HG03378 (cell line): Measurements from ENCODE around the gene C16orf87.
"Not testable (repeated sequence)": the region's sequence is repeated elsewhere in the genome, so short reads cannot be mapped to it uniquely, and the experiment has no call there.

ENCODE experiments used
- ATAC-seq: cut with Tn5 transposase; IDR thresholded peaks from one replicate; pipeline ENCODE4 v1.9.1; 2021; ENCODE audit warnings: mild to moderate bottlenecking, moderate library complexity; ENCODE audit not compliant: unreplicated experiment

Gene C16orf87

DNA sequence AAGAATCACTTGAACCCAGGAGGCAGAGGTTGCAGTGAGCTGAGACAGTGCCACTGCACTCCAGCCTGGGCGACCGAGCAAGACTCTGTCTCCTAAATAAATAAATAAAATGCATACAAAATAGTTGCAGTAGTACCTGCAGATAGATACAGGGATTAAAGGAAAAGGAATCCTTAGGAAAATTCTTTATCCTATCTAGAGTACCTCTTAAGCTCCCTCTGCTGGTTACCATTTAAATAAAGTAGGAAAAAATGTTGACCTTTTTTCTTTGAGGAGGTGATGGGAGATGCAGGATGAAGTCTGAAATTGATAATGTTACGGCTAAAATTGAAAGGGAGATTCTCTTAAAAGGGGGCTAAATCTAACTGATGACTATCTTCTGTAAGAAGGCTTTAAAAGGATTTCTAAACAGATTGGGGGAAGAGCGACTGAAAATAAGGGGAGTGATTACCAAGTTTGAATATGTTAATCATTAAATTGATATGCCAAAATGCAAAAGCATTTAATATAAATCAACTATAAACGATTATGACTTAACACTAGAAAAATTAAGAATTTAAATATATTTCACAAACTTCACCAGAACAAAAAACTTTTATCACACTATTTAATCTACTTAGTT lies 29.4 kb downstream of the C16orf87 start:
- no peak for ATAC-seq

DNA sequence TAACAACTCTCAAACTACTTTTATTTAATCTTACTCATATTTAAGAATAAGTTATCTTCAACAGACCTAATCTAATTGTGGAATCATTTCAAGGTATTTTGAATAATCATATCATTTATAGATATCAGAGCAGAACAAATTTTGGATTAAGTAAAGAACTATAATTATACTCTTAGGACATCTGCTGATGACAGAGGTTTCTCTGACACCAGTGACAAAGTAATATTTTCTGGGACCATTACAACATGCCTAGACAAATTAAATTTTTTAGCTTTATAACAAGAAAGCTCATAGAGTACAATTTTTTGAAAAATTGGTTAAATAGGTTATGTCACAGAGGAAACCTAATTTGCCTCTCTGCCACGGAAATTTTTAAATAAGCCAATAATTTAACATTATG lies 30.5 kb downstream of the C16orf87 start:
- ATAC-seq, result no peak

DNA sequence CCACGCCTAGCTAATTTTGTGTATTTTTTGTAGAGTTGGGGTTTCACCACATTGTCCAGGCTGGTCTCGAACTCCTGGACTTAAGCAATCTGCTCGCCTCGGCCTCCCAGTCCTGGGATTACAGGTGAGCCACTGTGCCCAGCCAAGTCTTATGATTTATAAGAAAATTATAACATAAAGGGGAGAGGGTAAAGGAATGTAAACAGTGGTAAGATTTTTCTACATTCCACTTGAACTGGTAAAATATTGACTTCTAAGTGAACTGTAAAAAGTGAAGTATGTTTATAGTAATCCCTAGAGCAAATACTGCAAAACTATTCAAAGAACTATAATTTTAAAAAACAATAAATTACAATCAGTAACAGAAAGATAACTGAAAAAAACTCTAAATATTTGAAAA lies 33.5 kb downstream of the C16orf87 start:
- no peak for ATAC-seq

DNA sequence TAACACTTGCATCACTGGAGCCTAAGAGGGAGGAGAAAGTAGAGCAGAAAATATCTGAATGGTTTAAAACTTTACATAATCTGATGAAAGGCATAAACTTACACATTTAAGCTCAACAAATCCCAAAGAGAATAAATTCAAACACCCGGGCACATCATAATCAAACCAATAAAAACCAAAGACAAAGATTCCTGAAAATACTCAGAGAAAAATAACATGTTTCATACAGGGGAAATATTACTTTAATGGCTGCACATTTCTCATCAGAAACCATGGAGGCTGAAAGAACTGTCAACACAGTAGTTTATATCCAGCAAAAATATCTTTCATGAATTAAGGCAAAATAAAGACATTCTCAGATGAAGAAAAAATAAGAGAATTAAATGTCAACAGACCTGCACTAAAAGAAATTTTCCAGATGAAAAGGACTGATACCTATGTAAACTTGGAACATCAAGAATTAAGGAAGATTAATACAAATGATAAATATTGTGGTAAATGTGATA lies 34.2 kb downstream of the C16orf87 start:
- no peak for ATAC-seq

DNA sequence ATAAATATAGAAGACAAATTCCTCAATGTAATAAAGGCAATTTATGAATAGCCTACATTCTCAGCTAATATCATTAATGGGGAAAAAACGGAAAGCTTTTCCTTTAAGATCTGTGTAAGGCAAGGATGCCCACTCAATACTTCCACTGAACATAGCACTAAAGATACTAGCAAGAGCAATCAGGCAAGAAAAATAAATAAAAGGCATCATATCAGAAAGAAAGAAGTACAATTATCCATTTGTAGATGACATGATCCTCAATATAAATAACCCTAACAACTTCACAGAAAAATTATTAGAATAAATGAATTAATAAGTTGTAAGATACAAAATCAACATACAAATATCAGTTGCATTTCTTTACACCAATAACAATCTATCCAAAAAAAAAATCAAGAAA lies 37.1 kb downstream of the C16orf87 start:
- no peak for ATAC-seq

DNA sequence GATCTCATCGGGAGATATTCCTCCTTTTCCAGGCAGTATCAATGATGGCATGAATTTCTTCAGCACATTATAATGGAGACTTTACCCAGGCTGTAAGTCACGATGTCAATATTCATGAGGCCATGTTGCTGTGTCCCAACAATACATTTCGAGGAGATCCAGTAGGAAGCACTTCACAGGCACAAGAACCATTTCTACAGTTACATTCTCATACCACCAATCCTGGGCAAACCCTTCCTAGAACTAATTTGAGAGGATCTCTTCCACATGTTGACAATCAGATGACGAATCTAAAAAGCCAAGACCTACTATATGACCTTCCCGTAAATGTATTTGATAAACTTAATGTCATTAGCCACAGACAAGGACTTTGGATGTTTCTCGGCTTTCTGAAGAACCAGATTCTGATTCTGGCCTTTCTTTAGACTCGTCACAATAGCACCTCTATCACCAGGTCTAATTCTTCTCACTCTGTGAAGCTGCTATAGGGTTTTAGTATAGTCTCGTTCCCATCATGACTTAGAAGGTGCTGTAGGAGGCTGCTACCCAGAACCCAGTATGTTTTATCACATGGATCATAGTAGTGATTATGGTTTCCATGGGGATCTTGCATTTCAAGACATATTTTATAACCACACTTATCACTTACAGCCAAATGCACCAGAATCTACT lies 40.2 kb downstream of the C16orf87 start:
- ATAC-seq, result no peak

DNA sequence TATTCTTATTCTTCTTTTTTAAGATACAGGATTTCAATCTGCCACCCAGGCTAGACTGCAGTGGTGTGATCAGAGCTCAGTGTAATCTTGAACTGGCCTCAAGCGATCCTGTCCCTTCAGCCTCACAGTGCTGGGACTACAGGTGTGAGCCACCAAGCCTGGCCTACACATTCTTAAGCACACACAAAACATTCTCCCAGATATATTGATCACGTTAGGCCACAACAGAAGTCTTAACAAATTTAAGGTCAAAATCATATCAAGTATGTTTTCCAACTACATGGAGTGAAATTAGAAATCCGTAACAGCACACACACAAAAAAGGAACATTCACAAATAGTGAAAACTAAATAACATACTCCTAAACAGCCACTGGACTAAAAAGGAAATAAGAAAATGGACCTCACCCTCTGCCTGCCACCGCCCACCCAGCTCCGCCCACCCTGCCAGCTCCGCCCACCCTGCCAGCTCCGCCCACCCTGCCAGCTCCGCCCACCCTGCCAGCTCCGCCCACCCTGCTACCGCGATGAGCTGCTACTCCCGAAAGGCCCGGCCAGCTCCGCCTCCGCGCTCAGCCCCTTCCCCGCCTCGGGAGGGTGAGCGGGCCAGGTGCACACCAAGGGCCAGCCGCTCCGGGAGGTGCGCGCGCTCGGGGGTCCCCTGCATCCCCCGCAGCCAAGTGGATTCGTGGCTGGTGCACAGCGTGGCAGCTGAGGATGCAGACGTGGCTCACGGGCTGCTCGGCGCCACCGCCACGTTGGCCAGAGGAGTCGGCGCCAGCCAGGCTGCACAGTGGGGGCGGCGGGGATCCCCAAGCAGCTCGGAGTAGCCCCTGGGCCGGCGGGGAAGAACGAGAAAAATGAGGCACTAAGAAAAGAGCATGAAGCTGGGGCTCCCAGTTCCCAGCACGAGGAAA lies 41.2 kb downstream of the C16orf87 start:
- ATAC-seq, result peak; percentile 47

DNA sequence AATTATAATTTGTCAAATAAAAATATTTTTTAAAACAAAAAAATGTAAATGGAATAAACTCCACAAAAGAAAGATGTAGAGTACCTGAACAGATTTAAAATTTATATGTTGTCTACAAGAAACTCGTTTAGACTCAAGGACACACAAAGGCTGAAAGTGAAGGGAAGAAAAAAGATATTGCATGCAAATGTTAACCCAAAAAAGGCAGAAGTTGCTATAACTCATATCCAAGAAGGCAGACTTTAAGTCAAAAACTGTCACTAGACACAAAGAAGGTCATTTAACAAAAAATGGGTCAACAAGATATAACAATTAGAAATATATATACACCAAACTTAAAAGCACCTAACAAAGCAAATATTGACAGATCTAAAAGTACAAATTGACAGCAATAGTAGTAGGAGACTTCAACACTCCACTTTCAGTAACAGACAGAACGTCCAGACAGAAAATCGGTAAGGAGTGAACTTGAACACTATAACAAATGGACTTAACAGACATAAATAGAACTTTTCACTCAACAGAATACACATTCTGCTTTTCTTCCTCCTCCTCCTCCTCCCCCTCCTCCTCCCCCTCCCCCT lies 42.0 kb downstream of the C16orf87 start:
- ATAC-seq, result no peak

DNA sequence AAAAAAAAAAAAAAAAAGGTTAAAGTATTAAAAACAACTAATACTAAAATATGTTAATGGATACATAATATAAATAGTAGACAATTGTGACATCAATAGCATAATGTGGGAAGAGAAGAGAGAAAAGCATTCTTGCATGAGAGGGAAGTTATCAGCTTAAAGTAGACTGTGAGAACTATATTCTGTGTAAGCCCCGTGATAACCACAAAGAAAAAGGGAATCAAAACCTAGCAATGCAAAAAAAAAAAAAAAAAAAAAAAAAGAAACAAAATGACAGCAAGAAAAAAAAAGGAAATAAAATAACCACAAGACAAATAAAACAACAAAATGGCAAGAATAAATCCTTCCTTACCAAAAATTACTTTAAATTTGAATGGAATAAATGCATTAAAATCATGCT lies 43.1 kb downstream of the C16orf87 start:
- peak; percentile 47 for ATAC-seq

DNA sequence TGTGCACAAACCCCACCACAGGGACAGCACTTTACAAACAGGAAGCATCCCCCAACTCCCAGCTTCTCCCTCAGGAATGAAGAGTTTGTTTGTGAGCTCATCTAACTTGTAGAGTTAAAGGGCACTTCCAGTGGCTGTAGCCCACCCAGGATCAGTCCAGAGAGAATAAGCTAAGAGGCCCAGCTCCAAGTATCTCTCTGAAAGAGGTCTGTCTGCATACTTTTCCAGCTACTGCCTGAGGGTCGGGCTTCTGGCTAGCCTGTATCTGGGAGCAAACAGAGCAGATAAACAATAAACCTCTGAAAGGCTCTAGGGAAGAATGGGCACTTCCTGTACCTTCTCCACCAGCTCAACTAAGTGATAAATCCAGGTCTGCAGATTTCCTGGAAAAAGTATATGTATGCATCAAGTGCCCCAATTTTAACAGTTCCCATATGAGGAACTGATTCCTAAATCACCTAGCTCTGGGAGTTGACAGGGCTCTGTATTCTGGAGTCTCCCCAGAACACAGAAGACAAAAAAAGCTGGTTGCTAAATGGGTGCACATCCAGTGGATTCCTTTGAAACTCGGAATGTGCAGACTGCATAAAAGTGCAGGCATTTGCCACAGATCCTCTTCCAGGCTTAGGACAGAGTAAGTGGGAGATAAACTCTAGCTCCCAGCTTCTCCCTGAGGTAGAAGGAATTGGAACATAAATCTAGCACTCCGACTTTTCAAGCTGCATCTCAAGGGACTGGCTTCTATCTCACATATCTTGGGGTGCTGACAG lies 45.7 kb downstream of the C16orf87 start:
- no peak for ATAC-seq

DNA sequence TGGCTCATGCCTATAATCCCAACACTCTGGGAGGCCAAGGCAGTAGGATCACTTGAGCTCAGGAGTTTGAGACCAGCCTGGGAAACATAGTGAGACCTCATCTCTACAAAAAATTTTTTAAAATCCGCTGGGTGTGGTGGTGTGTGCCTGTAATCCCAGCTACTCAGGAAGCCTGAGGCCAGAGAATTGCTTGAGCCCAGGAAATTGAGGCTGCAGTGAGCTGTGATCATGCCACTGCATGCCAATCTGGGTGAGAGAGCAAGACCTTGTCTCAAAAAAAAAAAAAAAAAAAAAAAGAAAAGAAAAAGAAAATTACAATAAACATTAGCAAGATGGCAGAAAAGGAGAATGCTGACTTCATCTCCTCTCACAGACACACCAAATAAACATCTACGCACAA lies 46.4 kb downstream of the C16orf87 start:
- not testable (repeated sequence) for ATAC-seq

DNA sequence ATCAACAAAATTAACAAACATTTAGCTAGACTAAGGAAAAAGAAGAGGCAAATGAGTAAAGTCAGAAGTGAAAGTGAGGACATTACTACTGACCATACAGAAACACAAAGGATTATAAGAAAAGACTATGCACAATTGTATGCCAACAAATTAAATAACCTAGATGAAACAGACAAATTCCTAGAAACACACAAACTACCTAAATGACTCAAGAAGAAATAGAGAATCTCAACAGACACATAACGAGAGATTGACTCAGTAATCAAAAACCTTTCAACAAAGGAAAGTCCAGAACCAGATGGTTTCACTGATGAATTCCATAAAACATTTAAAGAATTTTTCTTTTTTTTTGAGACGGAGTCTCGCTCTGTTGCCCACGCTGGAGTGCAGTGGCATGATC lies 47.2 kb downstream of the C16orf87 start:
- no peak for ATAC-seq

DNA sequence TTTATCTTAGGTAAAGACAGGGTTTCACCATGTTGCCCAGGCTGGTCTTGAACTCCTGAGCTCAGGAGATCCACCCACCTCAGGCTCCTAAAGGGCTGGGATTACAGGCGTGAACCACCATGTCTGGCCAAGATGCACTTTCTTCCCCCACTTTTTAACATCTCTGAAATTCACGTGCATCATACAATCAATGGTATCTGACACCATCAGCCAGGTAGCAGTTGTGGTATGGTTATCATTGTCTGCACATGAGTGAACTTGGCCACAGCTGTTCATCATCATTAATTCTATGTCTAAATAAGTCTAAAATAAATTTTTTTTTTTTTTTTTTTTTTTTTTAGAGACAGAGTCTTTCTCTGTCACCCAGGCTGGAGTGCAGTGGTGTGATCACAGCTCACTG lies 48.7 kb downstream of the C16orf87 start:
- ATAC-seq, result no peak

DNA sequence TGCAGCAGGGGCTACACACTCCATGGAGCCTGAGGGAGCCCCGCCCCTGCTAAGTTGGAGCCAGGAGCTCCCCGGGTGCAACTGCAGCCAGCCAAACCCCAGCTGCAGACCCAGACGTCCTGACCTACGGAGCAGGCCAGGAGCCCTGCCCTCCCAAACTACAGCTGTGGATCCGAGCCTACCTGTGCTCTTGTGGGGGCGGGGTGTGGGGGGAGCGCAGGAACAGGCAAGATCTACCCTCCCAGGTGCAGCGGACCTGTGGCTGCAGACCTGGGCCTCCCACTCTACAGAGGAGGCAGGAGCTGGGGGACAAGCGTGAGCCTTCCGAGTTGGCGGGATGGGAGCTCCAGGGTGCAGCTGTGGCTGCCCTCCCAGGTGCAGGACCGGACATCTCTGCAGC lies 53.2 kb downstream of the C16orf87 start:
- no peak for ATAC-seq

DNA sequence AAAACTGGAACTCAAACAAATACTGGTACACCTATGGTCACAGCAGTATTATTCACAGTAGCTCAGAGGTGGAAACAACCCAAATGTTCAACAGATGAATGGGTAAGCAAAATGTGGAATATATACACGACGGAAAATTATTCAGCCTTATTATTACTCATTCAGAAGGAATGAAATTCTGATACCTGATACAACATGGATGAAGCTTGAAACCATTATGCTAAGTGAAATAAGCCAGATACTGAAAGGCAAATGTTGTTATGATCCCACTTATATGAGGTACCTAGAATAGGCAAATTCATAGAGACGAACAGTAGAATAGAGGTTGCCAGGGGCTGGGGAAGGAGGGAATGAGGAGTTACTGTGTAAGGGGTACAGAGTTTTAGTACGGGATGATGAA lies 55.8 kb downstream of the C16orf87 start:
- ATAC-seq, result no peak

DNA sequence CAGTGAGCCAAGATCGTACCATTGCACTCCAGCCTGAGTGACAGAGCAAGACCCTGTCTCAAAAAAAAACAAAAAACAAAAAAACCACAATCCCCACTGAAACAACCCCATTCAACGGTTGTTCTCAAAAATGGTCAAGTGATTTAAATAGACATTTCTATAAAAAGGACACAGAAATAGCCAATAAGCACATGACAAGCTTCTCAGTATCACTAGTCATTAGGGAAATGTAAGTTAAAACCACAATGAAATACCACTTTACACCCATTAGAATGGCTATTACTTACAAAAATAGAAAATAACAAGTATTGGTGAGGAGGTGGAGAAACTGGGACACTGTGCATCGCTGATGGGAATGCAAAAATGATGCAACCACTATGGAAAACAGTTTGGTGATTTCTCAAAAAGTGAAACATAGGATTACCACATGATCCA lies 56.2 kb downstream of the C16orf87 start:
- ATAC-seq, result peak; percentile 79

DNA sequence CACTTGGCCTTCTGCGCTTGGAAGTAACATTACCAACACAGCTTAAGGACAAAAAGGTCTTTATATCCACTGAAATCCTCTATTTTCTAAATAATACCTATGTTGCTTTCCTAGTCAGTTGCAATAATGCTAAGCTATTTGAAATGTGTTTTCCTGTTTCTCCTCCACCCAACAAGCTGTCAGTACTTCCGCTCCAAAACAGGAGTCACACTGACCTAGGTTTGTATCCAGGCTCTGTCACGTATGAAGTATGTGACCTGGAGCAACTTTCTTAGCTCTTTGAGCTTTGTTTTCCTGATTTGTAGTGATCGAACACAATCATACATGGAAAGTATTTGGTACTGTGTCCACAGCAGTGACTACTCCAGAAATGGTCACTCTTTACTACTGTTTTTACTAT lies 58.5 kb downstream of the C16orf87 start:
- ATAC-seq, result no peak

DNA sequence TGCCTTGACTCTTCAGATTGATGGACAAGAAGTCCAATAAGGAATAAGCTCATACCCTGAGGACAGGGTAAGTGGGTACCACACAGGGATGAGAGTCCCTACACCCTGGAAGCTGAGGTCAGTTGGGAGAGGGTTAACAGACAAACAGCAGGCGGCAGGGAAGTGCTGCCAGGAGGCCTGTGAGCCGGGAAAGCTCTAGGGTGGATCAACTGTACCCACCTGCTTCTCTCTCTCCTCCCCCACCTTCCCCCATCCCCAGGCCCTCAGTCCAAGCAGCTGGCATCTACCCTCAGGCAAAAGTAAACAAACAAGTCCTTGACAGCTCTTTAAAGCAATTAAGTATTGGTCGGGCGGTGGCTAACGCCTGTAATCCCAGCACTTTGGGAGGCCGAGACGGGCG lies 62.2 kb downstream of the C16orf87 start:
- no peak for ATAC-seq

DNA sequence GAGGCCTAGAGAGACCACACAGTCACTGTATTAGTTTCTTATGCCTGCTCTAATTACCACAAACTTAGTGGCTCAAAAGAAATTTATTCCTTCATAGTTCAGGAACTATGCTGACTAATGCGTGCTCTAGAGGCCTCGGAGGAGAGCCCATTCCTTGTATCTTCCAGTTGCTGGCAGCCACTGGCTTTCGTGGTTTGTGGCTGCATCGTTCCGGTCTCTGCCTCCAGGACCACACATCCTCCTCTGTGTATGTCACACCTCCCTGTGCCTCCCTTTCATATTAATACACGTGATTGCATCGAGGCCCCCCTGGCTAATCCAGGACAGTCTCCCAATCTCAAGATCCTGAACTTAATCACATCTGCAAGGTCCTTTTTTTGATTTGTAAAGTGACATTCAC lies 65.9 kb downstream of the C16orf87 start:
- no peak for ATAC-seq

DNA sequence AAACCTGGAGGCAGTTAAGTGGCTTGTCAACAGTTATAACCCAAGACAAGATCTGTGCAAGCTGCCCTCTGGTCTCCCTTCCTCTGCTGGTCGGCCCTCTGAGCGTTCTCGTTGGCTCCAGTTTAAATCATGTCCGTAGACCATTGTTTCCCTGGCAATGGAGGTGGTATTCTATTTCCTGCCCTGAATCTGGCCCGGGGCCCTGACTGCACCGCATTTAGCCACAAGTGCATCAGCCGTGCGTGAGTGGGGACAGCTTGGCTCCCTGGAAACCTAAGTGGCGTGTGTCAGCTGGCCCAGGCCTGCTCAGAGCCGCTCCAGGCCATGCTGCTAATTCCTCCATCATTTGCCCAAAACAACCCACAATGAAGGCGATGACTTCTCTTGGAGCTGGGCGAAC lies 67.8 kb downstream of the C16orf87 start:
- ATAC-seq, result no peak

DNA sequence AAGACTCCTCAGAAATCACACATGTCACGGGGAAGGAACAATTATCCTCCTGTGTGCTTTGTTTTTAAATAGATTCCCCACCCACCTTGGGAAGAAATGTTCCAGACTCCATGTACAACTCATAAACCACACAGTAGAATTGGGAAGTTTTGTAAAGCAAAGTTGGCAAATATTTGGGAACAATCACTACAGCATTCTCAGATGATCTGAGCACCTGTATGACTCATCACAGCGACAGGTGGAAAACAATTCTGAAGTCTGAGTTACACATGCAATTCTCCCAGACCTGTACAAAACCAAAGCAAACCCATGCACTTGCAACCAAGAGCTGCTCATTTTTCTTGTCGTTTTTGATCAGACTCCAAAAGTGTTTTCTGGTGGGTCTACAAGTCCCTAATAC lies 68.4 kb downstream of the C16orf87 start:
- no peak for ATAC-seq
